Suprapubic skin (tissue), 4 donors: ENCODE data around the gene IDH3G. TPM values are rescaled to one million over a fixed set of nuclear protein-coding genes. Genes with fewer than 3 reads are reported as not detected.

Experiments
- DNase-seq, 2 donors: peaks; one replicate each; pipeline ENCODE4 v3.0.0-alpha.2; 2019; ENCODE audit warnings: low spot score in 2 of 2
- H3K27ac ChIP-seq: fragments of 200-600 bp; sonication (generic); one replicate; pipeline ENCODE4 v1.5.1; 2019
- H3K27me3 ChIP-seq: fragments of 200-600 bp; sonication (generic); one replicate; pipeline ENCODE4 v1.5.1; 2019
- H3K36me3 ChIP-seq: fragments of 200-600 bp; sonication (generic); one replicate; pipeline ENCODE4 v1.5.1; 2019
- H3K4me1 ChIP-seq: fragments of 200-600 bp; sonication (generic); one replicate; pipeline ENCODE4 v1.5.1; 2019
- H3K4me3 ChIP-seq: fragments of 200-600 bp; sonication (generic); one replicate; pipeline ENCODE4 v1.5.1; 2019; ENCODE audit warnings: mild to moderate bottlenecking
- H3K9me3 ChIP-seq: fragments of 200-600 bp; sonication (generic); one replicate; pipeline ENCODE4 v1.5.1; 2019
- CTCF ChIP-seq, 2 donors: fragments of 200-600 bp in 1 of 2; fragments of 450-650 bp in 1 of 2; sonication (generic) in 1 of 2; IDR thresholded peaks; one replicate each; pipeline ENCODE4 v1.5.1; 2016 to 2019; ENCODE audit warnings: antibody characterized with exemption in 2 of 2, mild to moderate bottlenecking in 1 of 2, moderate library complexity in 1 of 2
- EP300 ChIP-seq: sonication (generic); formaldehyde crosslinking; IDR thresholded peaks from one replicate; pipeline ENCODE4 v1.6.1; 2017; ENCODE audit warnings: antibody characterized with exemption
- POLR2A ChIP-seq, 2 donors: fragments of 450-650 bp; IDR thresholded peaks; one replicate each; pipeline ENCODE4 v1.6.1; 2017; ENCODE audit warnings: antibody characterized with exemption in 2 of 2, mild to moderate bottlenecking in 2 of 2, moderate library complexity in 2 of 2
- POLR2AphosphoS5 ChIP-seq, 3 donors: sonication (generic); formaldehyde crosslinking; IDR thresholded peaks; one replicate each; pipeline ENCODE4 v1.6.1; 2017; ENCODE audit warnings: antibody characterized with exemption in 3 of 3
- WGBS: methylation state at CpG from one replicate; pipeline ENCODE4 v1.1.5; 2018; 5-methylcytosine and 5-hydroxymethylcytosine counted together
- total RNA-seq, 4 donors: library from RNA; depleted of rRNA; stranded (reverse); fragments of >200 nt; gene quantifications; one replicate each; pipeline ENCODE4 v1.1.0, GENCODE V29; 2016

The IDH3G gene
- total RNA-seq, 4 donors from 2014 or later = 58.1 to 105 (median 93.8) TPM

- TF ChIP-seq CTCF (IDR thresholded peaks at IDR 0.05) (no peak), POLR2AphosphoS5 (IDR thresholded peaks at IDR 0.05) (no peak), EP300 (no peak), POLR2A (IDR thresholded peaks at IDR 0.05) (no peak)
- H3K27me3 ChIP-seq = no peaks in the 10 kb centered on the region
- peaks cover 11% of the 10 kb centered on the region for H3K4me1 ChIP-seq
- no peak for DNase-seq
- H3K27ac ChIP-seq = no peak overlapping the region
- no peaks in the 10 kb centered on the region for H3K9me3 ChIP-seq
- 86% methylated on average over 25 of the region's 25 CpGs for WGBS
- H3K36me3 ChIP-seq = no peaks in the 10 kb centered on the region
- H3K4me3 ChIP-seq = no peak overlapping the region
Observed at GRCh38 chrX:153816831-153817690, 22.9 kb upstream of the IDH3G start.

- no peaks in the 10 kb centered on the region for H3K27me3 ChIP-seq
- H3K4me3 ChIP-seq = no peak overlapping the region
- no peaks in the 10 kb centered on the region for H3K9me3 ChIP-seq
- DNase-seq = no peak
- no peak overlapping the region for H3K27ac ChIP-seq
- H3K4me1 ChIP-seq = peaks cover 11% of the 10 kb centered on the region
- TF ChIP-seq POLR2AphosphoS5 (IDR thresholded peaks at IDR 0.05) (no peak), CTCF (IDR thresholded peaks at IDR 0.05) (no peak), EP300 (no peak), POLR2A (IDR thresholded peaks at IDR 0.05) (no peak)
- no peaks in the 10 kb centered on the region for H3K36me3 ChIP-seq
- WGBS = 86% methylated on average over 17 of the region's 19 CpGs
Observed at GRCh38 chrX:153814591-153815315, 20.6 kb upstream of the IDH3G start.

- DNase-seq = no peak
- H3K4me1 ChIP-seq = no peaks in the 10 kb centered on the region
- whole genome bisulfite sequencing = 92% methylated on average over 5 of the region's 5 CpGs
- no peaks in the 10 kb centered on the region for H3K9me3 ChIP-seq
- H3K36me3 ChIP-seq = no peaks in the 10 kb centered on the region
- no peak for TF ChIP-seq CTCF (IDR thresholded peaks at IDR 0.05)
- TF ChIP-seq EP300 = no peak
- no peak for TF ChIP-seq POLR2A (IDR thresholded peaks at IDR 0.05)
- TF ChIP-seq POLR2AphosphoS5 (IDR thresholded peaks at IDR 0.05) = no peak
- no peak overlapping the region for H3K4me3 ChIP-seq
- no peak overlapping the region for H3K27ac ChIP-seq
- H3K27me3 ChIP-seq = no peaks in the 10 kb centered on the region
Observed at GRCh38 chrX:153813161-153813560, 19.0 kb upstream of the IDH3G start.

GRCh38 chrX:153812220-153812619 lies 18.0 kb upstream of the IDH3G start:
- Histone ChIP-seq H3K27ac (no peak overlapping the region), H3K9me3 (no peaks in the 10 kb centered on the region), H3K36me3 (no peaks in the 10 kb centered on the region), H3K4me1 (no peaks in the 10 kb centered on the region), H3K27me3 (no peaks in the 10 kb centered on the region), H3K4me3 (no peak overlapping the region)
- TF ChIP-seq POLR2AphosphoS5 (IDR thresholded peaks at IDR 0.05) (no peak), POLR2A (IDR thresholded peaks at IDR 0.05) (no peak), EP300 (no peak), CTCF (IDR thresholded peaks at IDR 0.05) (no peak)
- WGBS = 67% methylated on average over 11 of the region's 14 CpGs
- no peak for DNase-seq

GRCh38 chrX:153807976-153808375 lies 13.8 kb upstream of the IDH3G start:
- no peaks in the 10 kb centered on the region for H3K4me1 ChIP-seq
- H3K4me3 ChIP-seq = no peak overlapping the region
- 90% methylated on average over 13 of the region's 19 CpGs for WGBS
- H3K36me3 ChIP-seq = no peaks in the 10 kb centered on the region
- H3K27ac ChIP-seq = no peak overlapping the region
- TF ChIP-seq EP300 = no peak
- TF ChIP-seq POLR2A (IDR thresholded peaks at IDR 0.05) = no peak
- TF ChIP-seq POLR2AphosphoS5 (IDR thresholded peaks at IDR 0.05) = no peak
- TF ChIP-seq CTCF (IDR thresholded peaks at IDR 0.05) = no peak
- H3K27me3 ChIP-seq = no peaks in the 10 kb centered on the region
- DNase-seq = no peak
- H3K9me3 ChIP-seq = no peaks in the 10 kb centered on the region
